Activated CD8-positive, alpha-beta T cell treated with anti-CD3 and anti-CD28 coated beads, Interleukin-2, amount 10 ng/mL, durations not matched to agents 7 days and 5 days (primary cell): ENCODE data around the gene SRCIN1. TPM values are rescaled to one million over a fixed set of nuclear protein-coding genes. Genes with fewer than 3 reads are reported as not detected.
"Not testable (repeated sequence)": the region's sequence is repeated elsewhere in the genome, so short reads cannot be mapped to it uniquely, and the experiment has no call there.

Source experiments
- ATAC-seq: fragments of 150-1000 bp; cut with Tn5 transposase; one replicate; pipeline ENCODE4 v1.10.0; 2021; ENCODE audit warnings: moderate library complexity
- CTCF ChIA-PET: fragments of 350-600 bp; sonication (Branson Sonifier 250); formaldehyde crosslinking; loops from one replicate; lab custom pipeline; 2021; ENCODE audit warnings: antibody characterized with exemption; lab: Charles Lee
- POLR2A ChIA-PET: fragments of 350-600 bp; sonication (Branson Sonifier 250); formaldehyde crosslinking; loops from one replicate; lab custom pipeline; 2021; ENCODE audit warnings: antibody characterized with exemption; lab: Charles Lee
- DNase-seq: peaks from one replicate; pipeline ENCODE4 v3.0.0-alpha.2; 2020
- H3K27ac Mint-ChIP-seq: one replicate; pipeline ENCODE4 v1.8.0; 2021; ENCODE audit warnings: mild to moderate bottlenecking, mixed read lengths
- H3K27me3 Mint-ChIP-seq: one replicate; pipeline ENCODE4 v1.8.0; 2021; ENCODE audit warnings: low read depth, mixed read lengths
- H3K36me3 Mint-ChIP-seq: one replicate; pipeline ENCODE4 v1.8.0; 2021; ENCODE audit warnings: low read depth, mixed read lengths
- H3K4me1 Mint-ChIP-seq: one replicate; pipeline ENCODE4 v1.8.0; 2021; ENCODE audit warnings: low read depth, mixed read lengths
- H3K4me3 Mint-ChIP-seq: one replicate; pipeline ENCODE4 v1.8.0; 2021; ENCODE audit warnings: mild to moderate bottlenecking, mixed read lengths
- H3K9me3 Mint-ChIP-seq: one replicate; pipeline ENCODE4 v1.8.0; 2022; ENCODE audit warnings: mixed read lengths; ENCODE audit not compliant: insufficient read depth
- total RNA-seq, 2 experiments: library from RNA; stranded (reverse); gene quantifications; one replicate each; pipeline ENCODE4 v1.2.3, GENCODE V29; 2021

The SRCIN1 gene
- total RNA-seq, 2 experiments from 2014 or later: 0.34 TPM; not detected in 1

DNA sequence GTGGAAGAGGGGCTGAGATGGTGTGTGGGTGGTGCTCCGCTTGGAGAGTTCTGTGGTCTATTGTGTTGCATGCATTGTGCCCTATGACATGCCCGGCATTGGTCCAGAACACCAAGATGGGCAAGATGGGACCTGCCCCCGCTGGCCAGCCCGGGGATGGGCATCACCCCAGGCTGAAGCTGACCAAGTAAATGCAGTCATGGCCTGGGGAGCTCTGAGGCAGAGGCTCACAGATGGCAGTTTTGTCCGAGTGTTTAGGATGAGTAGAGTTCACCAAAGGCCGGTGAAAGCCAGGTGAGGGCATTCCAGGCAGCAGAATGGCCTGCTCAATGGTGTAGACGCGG is 123.1 kb downstream of the SRCIN1 start:
- H3K36me3 Mint-ChIP-seq, H3K4me1 Mint-ChIP-seq, ATAC-seq, DNase-seq, H3K27me3 Mint-ChIP-seq, H3K9me3 Mint-ChIP-seq, POLR2A ChIA-PET, H3K4me3 Mint-ChIP-seq, H3K27ac Mint-ChIP-seq: not testable (repeated sequence)
- CTCF ChIA-PET: interaction anchor here (3.5 kb wide), 1 partner anchor 59 kb away, joined by 10 read pairs; no protein-coding TSS in a partner anchor

DNA sequence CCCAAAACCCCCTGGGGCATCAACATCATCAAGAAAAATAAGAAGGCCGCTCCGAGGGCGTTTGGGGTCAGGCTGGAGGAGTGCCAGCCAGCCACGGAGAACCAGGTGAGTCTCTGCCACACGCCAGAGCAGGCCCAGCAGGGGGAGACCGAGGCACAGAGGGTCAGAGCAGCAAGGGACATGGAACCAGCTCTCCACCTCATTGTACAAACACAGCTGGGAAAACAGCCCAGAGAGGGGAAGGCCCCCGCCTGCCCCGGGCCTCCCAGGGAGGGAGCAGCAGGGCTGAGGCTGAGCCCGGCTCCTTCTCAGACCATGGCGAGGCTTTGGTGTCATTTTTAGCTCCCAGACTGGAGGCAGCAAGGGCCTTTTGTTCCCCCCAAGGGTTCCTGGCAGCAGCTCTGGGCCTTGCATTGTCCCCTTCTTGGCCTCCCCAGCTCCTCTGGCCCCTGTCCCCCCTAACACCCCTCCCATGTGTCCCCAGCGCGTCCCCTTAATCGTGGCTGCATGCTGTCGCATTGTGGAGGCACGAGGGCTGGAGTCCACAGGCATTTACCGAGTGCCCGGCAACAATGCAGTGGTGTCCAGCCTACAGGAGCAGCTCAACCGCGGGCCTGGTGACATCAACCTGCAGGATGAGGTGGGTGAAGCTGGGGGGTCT is 123.6 kb downstream of the SRCIN1 start:
- H3K27ac Mint-ChIP-seq, H3K27me3 Mint-ChIP-seq, H3K36me3 Mint-ChIP-seq, DNase-seq, H3K4me3 Mint-ChIP-seq, POLR2A ChIA-PET, ATAC-seq, H3K4me1 Mint-ChIP-seq, H3K9me3 Mint-ChIP-seq: not testable (repeated sequence)
- CTCF ChIA-PET: interaction anchor here (3.5 kb wide), 1 partner anchor 59 kb away, joined by 10 read pairs; no protein-coding TSS in a partner anchor

Other genes starting within 250 kb of the SRCIN1 start
- under 1 TPM; 0.24 to 0.47 TPM for gene ARHGAP23, start 177.5 kb downstream of the SRCIN1 start, total RNA-seq
- gene EPOP, start 69.0 kb upstream of the SRCIN1 start, total RNA-seq: 10 to 100 TPM; 11.4 to 11.6 TPM
- 100 to 1,000 TPM; 211 to 219 TPM for gene MLLT6, start 99.3 kb upstream of the SRCIN1 start, total RNA-seq
- 10 to 100 TPM; 48.2 to 56.1 TPM for gene CISD3, start 124.4 kb upstream of the SRCIN1 start, total RNA-seq
- gene PCGF2, start 142.4 kb upstream of the SRCIN1 start, total RNA-seq: under 1 TPM; 0.63 to 0.70 TPM
- 100 to 1,000 TPM; 251 to 252 TPM for gene PSMB3, start 146.8 kb upstream of the SRCIN1 start, total RNA-seq
- gene PIP4K2B, start 193.6 kb upstream of the SRCIN1 start, total RNA-seq: 10 to 100 TPM; 49.9 to 51.4 TPM
- 10 to 100 TPM; 29.6 to 30.9 TPM for gene CWC25, start 219.4 kb upstream of the SRCIN1 start, total RNA-seq
- gene RPL23, start 247.8 kb upstream of the SRCIN1 start, total RNA-seq: 1,000 to 10,000 TPM; 1,130 to 1,164 TPM